HG03342 (cell line): ENCODE data around the gene SLC11A2.
"Not testable (repeated sequence)": the region's sequence is repeated elsewhere in the genome, so short reads cannot be mapped to it uniquely, and the experiment has no call there.

Experiments
- ATAC-seq: cut with Tn5 transposase; IDR thresholded peaks from one replicate; pipeline ENCODE4 v1.9.1; 2021; ENCODE audit warnings: mild to moderate bottlenecking, moderate library complexity; ENCODE audit not compliant: unreplicated experiment

Gene SLC11A2

DNA sequence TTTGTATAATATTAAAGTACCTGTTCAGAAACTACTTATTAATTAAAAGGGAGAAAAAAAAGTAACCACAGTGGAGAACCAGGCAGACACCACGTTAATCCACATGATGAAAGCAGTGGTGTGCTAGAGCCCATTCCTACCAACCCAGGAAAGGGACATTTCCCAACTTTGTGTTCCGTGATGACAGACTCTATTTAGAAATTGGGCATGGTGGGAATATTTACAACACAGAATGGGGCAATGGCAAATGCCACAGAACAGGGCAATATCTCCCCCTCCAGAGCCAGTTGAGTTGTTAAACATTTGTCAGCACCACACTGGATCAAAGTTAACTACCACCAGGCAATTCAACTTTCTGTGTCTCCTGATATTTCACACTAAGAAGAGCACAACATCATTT lies 75.1 kb downstream of the SLC11A2 start:
- ATAC-seq, result no peak

GRCh38 chr12:50949801-50950302 lies 76.3 kb downstream of the SLC11A2 start:
- ATAC-seq, result no peak

- no peak for ATAC-seq
These were observed 77.4 kb downstream of the SLC11A2 start for GRCh38 chr12:50948798-50949197.

GRCh38 chr12:50947933-50948626 lies 78.1 kb downstream of the SLC11A2 start:
- no peak for ATAC-seq

GRCh38 chr12:50937653-50938052 lies 88.5 kb downstream of the SLC11A2 start:
- ATAC-seq, result no peak

- ATAC-seq, result no peak
These were observed 89.2 kb downstream of the SLC11A2 start for GRCh38 chr12:50936821-50937530.

- no peak for ATAC-seq
These were observed 91.0 kb downstream of the SLC11A2 start for GRCh38 chr12:50934981-50935807.

GRCh38 chr12:50934371-50934851 lies 91.8 kb downstream of the SLC11A2 start:
- no peak for ATAC-seq

GRCh38 chr12:50933459-50934124 lies 92.6 kb downstream of the SLC11A2 start:
- no peak for ATAC-seq

DNA sequence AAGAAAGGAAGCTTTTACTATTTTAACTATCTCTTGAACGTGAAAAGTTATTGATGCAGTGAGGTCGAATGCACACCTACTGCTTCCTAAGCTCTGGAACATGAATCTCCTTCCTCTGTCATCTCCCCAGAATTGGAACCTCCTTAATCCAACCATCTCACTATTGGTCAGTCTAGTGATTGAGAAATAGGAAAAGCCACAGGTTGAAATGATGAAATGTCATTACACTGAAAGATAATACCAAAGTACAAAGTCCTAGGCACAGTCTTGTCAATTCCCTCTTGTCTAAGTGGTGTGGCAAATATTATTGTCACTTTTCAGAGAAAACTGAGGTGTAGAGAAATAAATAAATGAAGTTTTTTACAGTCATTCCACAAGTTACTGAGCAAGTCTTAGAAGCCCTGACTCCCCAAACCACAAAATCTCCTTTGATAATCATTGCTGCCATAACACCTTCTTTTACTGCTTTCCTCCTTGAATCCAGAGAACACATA lies 93.3 kb downstream of the SLC11A2 start:
- ATAC-seq, result no peak

GRCh38 chr12:50930477-50930876 lies 95.7 kb downstream of the SLC11A2 start:
- ATAC-seq, result not testable (repeated sequence)

DNA sequence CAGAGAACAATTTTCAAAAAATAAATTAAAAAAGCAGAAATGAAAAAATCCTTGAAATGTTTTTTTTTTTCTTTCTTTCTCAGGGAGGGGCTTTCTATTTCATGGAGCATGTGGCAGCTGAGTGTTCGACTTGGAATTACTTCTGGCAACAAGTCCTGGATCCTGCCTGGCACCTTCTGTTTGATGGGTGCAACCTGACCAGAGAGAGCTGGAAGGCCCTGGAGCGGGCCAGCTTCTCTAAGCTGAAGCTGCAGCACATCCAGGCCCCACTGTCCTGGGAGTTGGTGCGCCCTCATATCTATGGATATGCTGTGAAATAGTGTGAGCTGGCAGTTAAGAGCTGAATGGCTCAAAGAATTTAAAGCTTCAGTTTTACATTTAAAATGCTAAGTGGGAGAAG lies 96.4 kb downstream of the SLC11A2 start:
- no peak for ATAC-seq
